K562 (cell line): ENCODE measurements around the gene PCSK6. TPM values are rescaled to one million over a fixed set of nuclear protein-coding genes. Genes with fewer than 3 reads are reported as not detected.

Experiments
- ATAC-seq: fragments of 200-7000 bp; cut with Tn5 transposase; 3 replicates; pipeline ENCODE4 v1.9.1; 2020; ENCODE audit warnings: moderate library complexity
- BruUV-seq: library from RNA; stranded (reverse); fragments of 400-500 nt; replicated peaks from 2 replicates; lab custom pipeline; 2021; lab: Mats Ljungman, UMichigan
- CTCF ChIA-PET: fragments of 300-600 bp; formaldehyde crosslinking; extraction: SDS; loops from one replicate; lab custom pipeline; 2021; ENCODE audit warnings: low intra/inter-chr PET ratio; lab: Yijun Ruan, JAX
- POLR2A ChIA-PET: fragments of 300-600, 350-650 bp; sonication (Branson Sonifier 250); formaldehyde crosslinking; extraction: SDS; loops from one replicate; lab custom pipeline; 2021; ENCODE audit warnings: antibody characterized with exemption, inconsistent platforms; lab: Yijun Ruan, JAX
- DNase-seq, 4 experiments: peaks; one replicate each; pipeline versions ENCODE4 v3.0.0 to v3.0.0-alpha.2; 2011 to 2018; ENCODE audit warnings: low spot score in 3 of 4, mixed read lengths in 3 of 4; ENCODE audit errors: extremely low read depth in 1 of 4
- FAIRE-seq: peaks from 2 replicates; lab custom pipeline; 2011; peaks lifted over from hg19 to GRCh38; lab: Jason Lieb, UNC
- H2AFZ ChIP-seq: 2 replicates; pipeline ENCODE4 v1.6.0; 2011; ENCODE audit warnings: low read depth, low read length, control low read depth, inconsistent platforms
- H3K27ac ChIP-seq: fragments of 200-600 bp; 3 replicates; pipeline ENCODE4 v1.8.0; 2011; ENCODE audit warnings: low read depth, mild to moderate bottlenecking, control low read depth, inconsistent platforms, low read length, moderate library complexity, mixed read lengths; ENCODE audit errors: extremely low read depth
- H3K27me3 ChIP-seq, 2 experiments: fragments of 300-600 bp in 1 of 2; 2 replicates in 1 of 2; 3 replicates in 1 of 2; pipeline versions ENCODE4 v1.6.0 to v1.8.0; 2011; ENCODE audit warnings: inconsistent platforms in 2 of 2, low read length in 2 of 2, mild to moderate bottlenecking in 1 of 2, mixed read lengths in 1 of 2, moderate library complexity in 1 of 2; ENCODE audit not compliant: control insufficient read depth in 2 of 2, insufficient read depth in 2 of 2
- H3K36me3 ChIP-seq: fragments of 300-600 bp; 3 replicates; pipeline ENCODE4 v1.8.0; 2011; ENCODE audit warnings: mild to moderate bottlenecking, low read length, inconsistent platforms; ENCODE audit not compliant: control insufficient read depth, insufficient read depth
- H3K4me1 ChIP-seq, 2 experiments: fragments of 200-600 bp in 1 of 2; replicated peaks in 1 of 2; 2 replicates in 1 of 2; 3 replicates in 1 of 2; pipeline versions ENCODE4 v1.5.1 to v1.8.0; 2011; ENCODE audit warnings: inconsistent platforms in 2 of 2, low read length in 2 of 2, mild to moderate bottlenecking in 1 of 2, mixed read lengths in 1 of 2, moderate library complexity in 1 of 2; ENCODE audit not compliant: control insufficient read depth in 2 of 2, insufficient read depth in 2 of 2
- H3K4me2 ChIP-seq: 2 replicates; pipeline ENCODE4 v1.6.1; 2011; ENCODE audit warnings: low read length, control low read depth, inconsistent platforms, mixed read lengths; ENCODE audit not compliant: insufficient read depth
- H3K4me3 ChIP-seq: fragments of 200-600 bp; sonication (generic), shearing (Covaris generic); 2 replicates; pipeline ENCODE4 v1.5.1; 2016; ENCODE audit warnings: control low read depth, inconsistent platforms
- H3K79me2 ChIP-seq: fragments of 200-600 bp; 3 replicates; pipeline ENCODE4 v1.8.0; 2011; ENCODE audit warnings: low read length, inconsistent platforms; ENCODE audit not compliant: control insufficient read depth, insufficient read depth
- H3K9ac ChIP-seq, 2 experiments: 2 replicates each; pipeline versions ENCODE4 v1.6.0 to v1.6.1; 2011; ENCODE audit warnings: low read depth in 2 of 2, low read length in 2 of 2, control low read depth in 1 of 2, inconsistent platforms in 1 of 2, mild to moderate bottlenecking in 1 of 2, mixed read lengths in 1 of 2; ENCODE audit not compliant: insufficient read depth in 1 of 2
- H3K9me1 ChIP-seq: one replicate; pipeline ENCODE4 v1.6.0; 2011; ENCODE audit warnings: inconsistent platforms, mild to moderate bottlenecking, low read length, moderate library complexity; ENCODE audit not compliant: control insufficient read depth, insufficient read depth
- H3K9me3 ChIP-seq: replicated peaks from 2 replicates; pipeline ENCODE4 v1.5.1; 2011; ENCODE audit warnings: low read depth, low read length, inconsistent platforms; ENCODE audit not compliant: control insufficient read depth, insufficient read depth
- H4K20me1 ChIP-seq: replicated peaks from 2 replicates; pipeline ENCODE4 v1.6.1; 2011; ENCODE audit warnings: low read length, inconsistent platforms, mixed read lengths; ENCODE audit not compliant: control insufficient read depth, insufficient read depth
- ARID3A ChIP-seq: IDR thresholded peaks from 2 replicates; pipeline ENCODE4 v1.6.1; 2012; ENCODE audit warnings: low read depth, low read length, improper control_type of control experiment, borderline replicate concordance
- CHD4 ChIP-seq: fragments of 200-600 bp; sonication (generic); IDR thresholded peaks from 3 replicates; pipeline ENCODE4 v1.6.1; 2012; ENCODE audit warnings: low read depth, mild to moderate bottlenecking, mixed read lengths, low read length, inconsistent platforms; ENCODE audit not compliant: insufficient read depth, insufficient replicate concordance, poor library complexity, severe bottlenecking
- DPF2 ChIP-seq: fragments of 450-650 bp; IDR thresholded peaks from 2 replicates; pipeline ENCODE4 v1.6.1; 2016
- ELF1 ChIP-seq: fragments of 200-800 bp; sonication (Bioruptor generic); IDR thresholded peaks from 2 replicates; pipeline ENCODE4 v1.6.1; 2016; ENCODE audit warnings: missing genetic modification characterization, missing compliant biosample characterization
- GTF2B ChIP-seq: IDR thresholded peaks from 2 replicates; pipeline ENCODE4 v1.6.1; 2011; ENCODE audit not compliant: insufficient read length; ENCODE audit errors: extremely low read depth
- NFIC ChIP-seq: fragments of 450-650 bp; IDR thresholded peaks from 2 replicates; pipeline ENCODE4 v1.6.1; 2017; ENCODE audit warnings: mild to moderate bottlenecking, inconsistent platforms
- NUFIP1 ChIP-seq: fragments of 450-650 bp; IDR thresholded peaks from 2 replicates; pipeline ENCODE4 v1.6.1; 2018; ENCODE audit not compliant: partially characterized antibody
- SRSF1 ChIP-seq: fragments of 200-400 bp; formaldehyde crosslinking; IDR thresholded peaks from 2 replicates; pipeline ENCODE4 v1.6.1; 2017; ENCODE audit warnings: mild to moderate bottlenecking, low read depth, low read length, moderate library complexity
- TBL1XR1 ChIP-seq, 2 experiments: IDR thresholded peaks; 2 replicates each; pipeline ENCODE4 v1.6.1; 2012; ENCODE audit warnings: improper control_type of control experiment in 2 of 2, low read length in 2 of 2, mild to moderate bottlenecking in 1 of 2
- TCF15 ChIP-seq: fragments of 250-450 bp; sonication (Bioruptor Pico); IDR thresholded peaks from 2 replicates; pipeline ENCODE4 v1.8.0; 2022; ENCODE audit warnings: moderate library complexity, mild to moderate bottlenecking, inconsistent platforms
- XRCC4 ChIP-seq: IDR thresholded peaks from one replicate; pipeline ENCODE4 v1.6.1; 2011; ENCODE audit not compliant: insufficient read depth, insufficient read length; ENCODE audit errors: extremely low read depth
- ZBTB2 ChIP-seq: fragments of 450-650 bp; IDR thresholded peaks from 2 replicates; pipeline ENCODE4 v1.6.1; 2016; ENCODE audit warnings: antibody characterized with exemption
- ZNF134 ChIP-seq: fragments of 250-450 bp; sonication (Bioruptor Pico); conservative IDR thresholded peaks from 2 replicates; pipeline ENCODE4 v1.4.0; 2020
- ZNF644 ChIP-seq: fragments of 200-800 bp; sonication (Bioruptor generic); IDR thresholded peaks from 2 replicates; pipeline ENCODE4 v1.6.1; 2016; ENCODE audit warnings: low read depth, missing genetic modification characterization, missing compliant biosample characterization
- ZNF778 ChIP-seq: fragments of 450-650 bp; formaldehyde crosslinking; IDR thresholded peaks from 2 replicates; pipeline ENCODE4 v1.4.0; 2020; ENCODE audit warnings: mild to moderate bottlenecking, moderate library complexity
- WGBS: fragments of 100-300 bp; shearing (Covaris generic); methylation state at CpG from one replicate; pipeline ENCODE4 v1.1.6; 2016; ENCODE audit warnings: low coverage, mixed read lengths; ENCODE audit not compliant: insufficient coverage; ENCODE audit errors: missing lambda C conversion rate; 5-methylcytosine and 5-hydroxymethylcytosine counted together
- in situ Hi-C: fragments of 300-500 bp; cut with MboI; formaldehyde crosslinking; loops from 4 replicates; pipeline ENCODE4 v1.15.0; 2018; ENCODE audit warnings: inconsistent platforms, mixed read lengths
- intact Hi-C: fragments of 100-400 bp; cut with micrococcal nuclease; formaldehyde crosslinking; loops from 2 replicates; pipeline ENCODE4 v1.14.2; 2022
- polyA plus RNA-seq, 8 experiments: library from polyadenylated mRNA; depleted of rRNA in 4 of 8; stranded (reverse) in 5 of 8; unstranded in 3 of 8; fragments of >200 nt; fragmentation: Nextera tagmentation in 2 of 8; fragmentation: Illumina TruSeq in 1 of 8; extraction: Ambion mirVana in 2 of 8; extraction: Trizol in 1 of 8; gene quantifications; 2 replicates each; pipeline versions ENCODE4 v1.2.1 to v1.2.3, GENCODE V29; 2011 to 2014; ENCODE audit warnings: inconsistent platforms in 1 of 8, missing spikeins in 1 of 8
- total RNA-seq, 7 experiments: library from RNA; depleted of rRNA in 6 of 7; stranded (reverse); fragments of >200 nt in 6 of 7; fragmentation: Illumina TruSeq in 2 of 7; extraction: Trizol in 2 of 7; gene quantifications; 2 replicates each; pipeline versions ENCODE4 v1.2.1 to v1.2.3, GENCODE V29; 2011 to 2021; ENCODE audit warnings: low replicate concordance in 1 of 7

PCSK6 gene
- total and polyA plus RNA-seq, 9 of the 15 experiments (the other 6 are each of a cell fraction or from before 2014, with no cell fraction given), result 2.2 to 32.6 (median 14.5) TPM

GRCh38 chr15:101262551-101262950 lies 227.0 kb downstream of the PCSK6 start:
- FAIRE-seq, result no peak
- CTCF ChIA-PET, result no interaction called here
- no peaks in the 10 kb centered on the region for H3K36me3 ChIP-seq
- BruUV-seq, result no TSS peak
- in situ Hi-C loops (loop anchor here (25.0 kb wide), 2 partner anchors 350 to 625 kb away; partner anchors contain the start of gene LRRK1), intact Hi-C loops (no loop called here)
- no peaks in the 10 kb centered on the region for H3K9me1 ChIP-seq
- no peak overlapping the region for H3K4me3 ChIP-seq
- TF ChIP-seq TCF15 (CRISPR knock-in tag) (no peak), GTF2B (no peak), ELF1 (tag) (no peak), ZNF134 (CRISPR knock-in tag) (no peak), NUFIP1 (no peak), ZNF644 (no peak), ARID3A (no peak), ZNF778 (CRISPR knock-in tag) (no peak), CHD4 (no peak), SRSF1 (no peak), XRCC4 (no peak), NFIC (no peak), DPF2 (no peak), TBL1XR1 (IDR thresholded peaks at IDR 0.05; ENCODE audit: low read length in 2 of 2) (no peak), ZBTB2 (no peak)
- TF ChIP-seq, all 486 proteins: peak for 0
- ATAC-seq (no peak), DNase-seq (no peak)
- H3K27me3 ChIP-seq, result peaks cover 3 to 27% of the 10 kb centered on the region in 2 experiments; a peak in 3 of 5 replicates
- peaks cover 5 to 8% of the 10 kb centered on the region in 2 experiments for H3K4me1 ChIP-seq
- no peak overlapping the region for H3K4me2 ChIP-seq
- no peak overlapping the region for H3K9ac ChIP-seq
- H2AFZ ChIP-seq, result no peak overlapping the region
- H4K20me1 ChIP-seq, result peaks cover 8% of the 10 kb centered on the region; the same call in 1 of the 2 replicates
- 1% methylated on average over 4 of the region's 4 CpGs for WGBS
- H3K27ac ChIP-seq, result no peak overlapping the region
- no peaks in the 10 kb centered on the region for H3K79me2 ChIP-seq
- POLR2A ChIA-PET, result interaction anchor here (0.6 kb wide), 1 partner anchor 204 kb away, joined by 4 read pairs; no protein-coding TSS in a partner anchor
- no peaks in the 10 kb centered on the region for H3K9me3 ChIP-seq
